D721Med (cell line): ENCODE results near the gene SLC2A6.

Experiments used
- DNase-seq: peaks from one replicate; pipeline ENCODE4 v3.0.0; 2011; ENCODE audit warnings: low spot score; ENCODE audit not compliant: insufficient read length
- FAIRE-seq: peaks from 2 replicates; lab custom pipeline; 2011; peaks lifted over from hg19 to GRCh38; lab: Jason Lieb, UNC
- TF ChIP-seq, protein P1 (sequence below): IDR thresholded peaks from 2 replicates; pipeline ENCODE4 v1.5.1; 2012; ENCODE audit warnings: mild to moderate bottlenecking, control low read depth; ENCODE audit not compliant: insufficient read depth; ENCODE audit errors: missing control alignments

SLC2A6 gene

DNA sequence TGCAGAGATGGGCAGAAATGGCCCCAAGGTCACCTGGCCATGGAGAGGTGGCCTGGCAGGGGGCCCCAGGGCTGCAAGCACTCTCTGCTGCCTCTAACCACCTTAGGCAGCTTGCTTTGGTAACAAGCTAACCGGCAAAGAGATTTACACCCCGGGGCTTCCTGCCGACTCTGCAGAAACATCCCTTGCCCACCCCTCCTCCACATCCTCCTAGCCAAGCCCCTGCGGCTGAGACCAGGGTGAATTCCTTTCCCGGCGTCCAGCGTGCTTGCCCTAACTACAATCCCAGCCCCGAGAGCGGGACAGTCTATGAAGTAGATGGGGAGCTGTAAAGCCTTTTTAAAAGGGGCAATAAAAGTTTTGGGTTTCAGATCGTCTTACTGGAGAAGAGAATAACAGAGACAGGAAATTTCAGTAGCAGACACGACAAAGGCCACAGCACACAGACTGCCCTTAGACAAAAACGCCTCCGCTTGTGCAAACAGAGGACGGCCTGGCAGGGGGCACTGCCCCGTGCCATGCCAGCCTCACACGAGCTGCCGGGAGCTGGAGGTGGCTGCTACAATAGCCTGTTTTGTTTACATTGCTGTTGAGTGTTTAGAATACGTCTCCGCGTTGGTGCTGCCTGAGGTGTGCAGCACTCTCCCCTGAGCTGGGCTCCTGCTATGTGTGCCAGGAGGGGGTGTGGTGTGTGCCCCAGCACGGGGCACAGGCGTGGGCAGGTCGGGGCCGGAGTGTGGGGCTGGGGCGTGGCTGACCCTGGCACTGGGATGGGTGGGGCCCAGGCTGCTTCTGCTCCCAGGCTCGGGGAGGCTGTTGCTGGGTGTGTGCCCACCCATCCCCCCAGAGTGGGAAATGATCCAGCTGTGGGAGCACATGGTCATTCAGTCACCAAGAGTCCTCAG is 30.5 kb upstream of the SLC2A6 start:
- FAIRE-seq, result no peak
- DNase-seq, result no peak

GRCh38 chr9:133508046-133508445 is 29.1 kb upstream of the SLC2A6 start:
- TF ChIP-seq, protein P1, sequence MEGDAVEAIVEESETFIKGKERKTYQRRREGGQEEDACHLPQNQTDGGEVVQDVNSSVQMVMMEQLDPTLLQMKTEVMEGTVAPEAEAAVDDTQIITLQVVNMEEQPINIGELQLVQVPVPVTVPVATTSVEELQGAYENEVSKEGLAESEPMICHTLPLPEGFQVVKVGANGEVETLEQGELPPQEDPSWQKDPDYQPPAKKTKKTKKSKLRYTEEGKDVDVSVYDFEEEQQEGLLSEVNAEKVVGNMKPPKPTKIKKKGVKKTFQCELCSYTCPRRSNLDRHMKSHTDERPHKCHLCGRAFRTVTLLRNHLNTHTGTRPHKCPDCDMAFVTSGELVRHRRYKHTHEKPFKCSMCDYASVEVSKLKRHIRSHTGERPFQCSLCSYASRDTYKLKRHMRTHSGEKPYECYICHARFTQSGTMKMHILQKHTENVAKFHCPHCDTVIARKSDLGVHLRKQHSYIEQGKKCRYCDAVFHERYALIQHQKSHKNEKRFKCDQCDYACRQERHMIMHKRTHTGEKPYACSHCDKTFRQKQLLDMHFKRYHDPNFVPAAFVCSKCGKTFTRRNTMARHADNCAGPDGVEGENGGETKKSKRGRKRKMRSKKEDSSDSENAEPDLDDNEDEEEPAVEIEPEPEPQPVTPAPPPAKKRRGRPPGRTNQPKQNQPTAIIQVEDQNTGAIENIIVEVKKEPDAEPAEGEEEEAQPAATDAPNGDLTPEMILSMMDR, result no peak
- DNase-seq (no peak), FAIRE-seq (no peak)

More for the DNA sequence above, 30.5 kb upstream of the SLC2A6 start:
- TF ChIP-seq, protein P1, result no peak

GRCh38 chr9:133507246-133507965 is 28.5 kb upstream of the SLC2A6 start:
- FAIRE-seq, result no peak
- no peak for DNase-seq
- TF ChIP-seq, protein P1, result no peak

- FAIRE-seq (no peak), DNase-seq (no peak)
- TF ChIP-seq, protein P1, result no peak
Measured at GRCh38 chr9:133506653-133507038, 27.7 kb upstream of the SLC2A6 start.

DNA sequence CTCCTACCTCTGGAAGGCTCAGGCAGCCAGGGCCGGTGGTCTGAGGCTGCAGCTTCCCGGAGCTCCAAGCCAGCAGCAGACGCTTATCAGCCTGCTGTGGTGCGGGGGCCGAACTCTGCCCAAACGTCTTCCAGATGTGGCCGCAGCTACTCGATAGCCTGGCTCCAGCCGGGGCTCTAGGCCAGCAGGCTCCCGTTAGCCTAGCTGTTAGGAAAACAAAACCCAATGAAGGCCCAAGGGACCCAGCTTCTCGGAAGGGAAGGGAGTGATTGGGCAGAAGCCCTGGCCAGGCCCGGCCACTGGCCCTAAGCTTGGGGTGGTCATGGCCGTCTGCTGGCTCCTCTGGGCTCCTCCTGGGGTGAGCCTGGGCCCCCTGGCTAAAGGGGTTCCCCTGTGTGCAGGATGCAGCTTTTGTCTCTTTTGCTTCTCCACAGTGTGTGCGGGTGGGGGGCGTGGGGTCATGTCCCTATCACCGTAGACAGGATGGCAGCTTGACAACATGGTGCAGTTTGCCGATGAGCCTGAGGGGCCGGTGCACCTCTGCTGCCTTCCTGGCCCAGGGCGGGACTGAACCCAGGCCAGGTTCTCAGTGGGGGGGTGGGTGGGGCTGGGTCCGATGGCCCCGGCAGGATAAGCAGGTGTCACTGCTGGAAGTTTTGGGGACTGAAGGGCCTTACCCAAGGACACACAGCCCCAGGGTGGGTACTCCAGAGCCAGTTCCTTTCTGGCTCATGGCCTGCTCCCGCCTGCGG is 27.2 kb upstream of the SLC2A6 start:
- TF ChIP-seq, protein P1, result no peak

GRCh38 chr9:133505186-133505830 is 26.4 kb upstream of the SLC2A6 start:
- FAIRE-seq (no peak), DNase-seq (no peak)
- TF ChIP-seq, protein P1, result no peak

More for the DNA sequence above, 27.2 kb upstream of the SLC2A6 start:
- DNase-seq (no peak), FAIRE-seq (no peak)
